Measurements from ENCODE around the gene MAGT1.
"Not testable (repeated sequence)": the region's sequence is repeated elsewhere in the genome, so short reads cannot be mapped to it uniquely, and the experiment has no call there.

The MAGT1 gene

DNA sequence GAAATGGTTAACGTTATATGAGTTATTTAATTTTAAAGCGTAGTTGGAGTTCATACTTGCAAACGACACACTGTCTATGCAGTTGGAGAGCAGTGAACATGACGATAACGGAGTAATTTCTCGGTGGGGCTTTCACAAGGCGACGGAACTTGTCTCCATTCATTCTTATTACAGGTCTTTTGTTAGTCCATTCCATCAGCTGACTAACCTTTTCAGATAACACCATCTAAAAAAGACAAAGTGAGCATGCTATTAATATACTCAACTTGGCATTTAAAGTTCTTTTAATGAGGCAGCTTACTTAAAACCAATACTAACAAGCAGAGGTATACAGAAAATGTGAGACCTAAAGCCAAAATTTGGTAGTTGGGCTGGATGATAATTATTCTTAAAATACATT, 19.9 kb downstream of the MAGT1 start:
- Histone ChIP-seq H3K36me3 (replicated peaks; ENCODE audit: insufficient read depth, low read length) (no peaks in the 10 kb centered on the region), H3K79me2 (ENCODE audit: low read length) (peaks cover 10% of the 10 kb centered on the region), H3K9me3 (replicated peaks; ENCODE audit: insufficient read depth, low read length) (no peaks in the 10 kb centered on the region), H3F3A (ENCODE audit: insufficient read depth, low read length) (no peaks in the 10 kb centered on the region), H3K27ac (ENCODE audit: low read length) (no peak overlapping the region), H3K9ac (ENCODE audit: low read length) (no peak overlapping the region), H3K4me2 (ENCODE audit: low read depth, low read length) (no peak overlapping the region), H3K4me3 (ENCODE audit: low read length) (no peak overlapping the region), H2AFZ (ENCODE audit: low read length) (no peak overlapping the region), H4K20me1 (ENCODE audit: insufficient read depth, low read length) (no peaks in the 10 kb centered on the region), H3K4me1 (ENCODE audit: low read length) (no peaks in the 10 kb centered on the region), H3K27me3 (replicated peaks; ENCODE audit: insufficient read depth, low read length) (no peaks in the 10 kb centered on the region), H3K9me2 (replicated peaks; ENCODE audit: insufficient read depth, low read length) (no peaks in the 10 kb centered on the region)
- TF ChIP-seq, protein P1, sequence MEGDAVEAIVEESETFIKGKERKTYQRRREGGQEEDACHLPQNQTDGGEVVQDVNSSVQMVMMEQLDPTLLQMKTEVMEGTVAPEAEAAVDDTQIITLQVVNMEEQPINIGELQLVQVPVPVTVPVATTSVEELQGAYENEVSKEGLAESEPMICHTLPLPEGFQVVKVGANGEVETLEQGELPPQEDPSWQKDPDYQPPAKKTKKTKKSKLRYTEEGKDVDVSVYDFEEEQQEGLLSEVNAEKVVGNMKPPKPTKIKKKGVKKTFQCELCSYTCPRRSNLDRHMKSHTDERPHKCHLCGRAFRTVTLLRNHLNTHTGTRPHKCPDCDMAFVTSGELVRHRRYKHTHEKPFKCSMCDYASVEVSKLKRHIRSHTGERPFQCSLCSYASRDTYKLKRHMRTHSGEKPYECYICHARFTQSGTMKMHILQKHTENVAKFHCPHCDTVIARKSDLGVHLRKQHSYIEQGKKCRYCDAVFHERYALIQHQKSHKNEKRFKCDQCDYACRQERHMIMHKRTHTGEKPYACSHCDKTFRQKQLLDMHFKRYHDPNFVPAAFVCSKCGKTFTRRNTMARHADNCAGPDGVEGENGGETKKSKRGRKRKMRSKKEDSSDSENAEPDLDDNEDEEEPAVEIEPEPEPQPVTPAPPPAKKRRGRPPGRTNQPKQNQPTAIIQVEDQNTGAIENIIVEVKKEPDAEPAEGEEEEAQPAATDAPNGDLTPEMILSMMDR (IDR thresholded peaks at IDR 0.05; ENCODE audit: low read length) = no peak
- no peak for TF ChIP-seq EZH2phosphoT487 (IDR thresholded peaks at IDR 0.05; ENCODE audit: low read length)
- no peak for TF ChIP-seq EZH2 (optimal IDR thresholded peaks at IDR 0.05; ENCODE audit: low read depth, low read length)
- no peak for DNase-seq

DNA sequence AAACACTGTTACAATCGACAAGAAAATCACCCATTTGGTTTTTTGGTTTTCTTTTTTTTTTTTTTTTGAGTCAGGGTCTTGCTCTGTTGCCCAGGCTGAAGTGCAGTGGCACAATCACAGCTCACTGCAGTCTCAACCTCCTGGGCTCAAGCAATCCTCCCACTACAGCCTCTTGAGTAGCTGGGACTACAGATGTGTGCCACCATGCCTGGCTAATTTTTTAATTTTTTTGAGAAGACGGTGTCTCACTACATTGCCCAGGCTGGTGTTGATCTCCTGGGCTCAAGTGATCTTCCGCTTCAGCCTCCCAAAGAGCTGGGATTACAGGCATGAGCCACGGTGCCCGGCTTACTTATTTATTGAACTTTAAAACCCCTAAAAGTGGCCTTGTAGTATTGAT, 63.7 kb downstream of the MAGT1 start:
- not testable (repeated sequence) for H3K36me3 ChIP-seq (replicated peaks; ENCODE audit: insufficient read depth, low read length); DNase-seq; H3K9me3 ChIP-seq (replicated peaks; ENCODE audit: insufficient read depth, low read length); H4K20me1 ChIP-seq (ENCODE audit: insufficient read depth, low read length); H3F3A ChIP-seq (ENCODE audit: insufficient read depth, low read length); H3K4me1 ChIP-seq (ENCODE audit: low read length); H3K9me2 ChIP-seq (replicated peaks; ENCODE audit: insufficient read depth, low read length); H3K4me2 ChIP-seq (ENCODE audit: low read depth, low read length); H3K79me2 ChIP-seq (ENCODE audit: low read length); H3K27ac ChIP-seq (ENCODE audit: low read length); H2AFZ ChIP-seq (ENCODE audit: low read length); H3K9ac ChIP-seq (ENCODE audit: low read length); H3K27me3 ChIP-seq (replicated peaks; ENCODE audit: insufficient read depth, low read length); H3K4me3 ChIP-seq (ENCODE audit: low read length)

DNA sequence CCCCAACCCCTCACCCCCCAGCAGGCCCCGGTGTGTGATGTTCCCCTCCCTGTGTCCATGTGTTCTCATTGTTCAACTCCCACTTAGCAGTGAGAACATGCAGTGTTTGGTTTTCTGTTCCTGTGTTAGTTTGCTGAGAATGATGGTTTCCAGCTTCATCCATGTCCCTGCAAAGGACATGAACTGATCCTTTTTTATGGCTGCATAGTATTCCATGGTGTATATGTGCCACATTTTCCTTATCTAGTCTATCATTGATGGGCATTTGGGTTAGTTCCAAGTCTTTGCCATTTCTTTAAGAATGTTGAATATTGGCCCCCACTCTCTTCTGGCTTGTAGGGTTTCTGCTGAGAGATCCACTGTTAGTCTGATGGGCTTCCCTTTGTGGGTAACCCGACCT, 73.2 kb downstream of the MAGT1 start:
- H3K4me1 ChIP-seq (ENCODE audit: low read length); DNase-seq: not testable (repeated sequence)

DNA sequence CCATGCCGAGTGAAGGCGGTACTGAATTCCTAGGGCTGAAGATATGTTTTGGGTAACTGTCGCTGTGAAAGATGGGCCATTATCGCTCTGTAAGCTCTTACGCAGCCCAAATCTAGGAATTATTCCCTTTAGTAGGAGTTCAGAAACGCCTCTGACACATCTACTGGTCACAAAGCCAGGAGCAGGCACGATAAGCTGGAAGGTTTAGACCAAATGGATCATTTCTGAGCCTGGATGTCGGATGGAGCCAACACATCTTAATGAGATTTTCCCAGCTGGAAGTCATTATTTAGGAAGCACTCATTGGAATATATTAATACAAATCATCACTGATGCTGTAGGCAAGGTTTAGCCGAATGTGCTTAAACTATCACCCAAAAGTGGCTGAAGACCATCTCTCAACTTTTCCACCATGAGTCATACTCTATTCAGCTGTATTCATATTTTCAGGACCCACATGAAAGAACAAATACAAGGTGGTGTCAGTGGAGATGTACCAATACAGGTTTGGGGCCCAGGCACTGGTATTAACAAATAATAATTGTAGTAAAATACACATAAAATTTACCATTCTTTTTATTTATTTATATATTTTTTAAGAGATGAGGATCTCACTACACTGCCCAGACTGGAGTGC, 75.0 kb downstream of the MAGT1 start:
- H3F3A ChIP-seq (ENCODE audit: insufficient read depth, low read length) = no peaks in the 10 kb centered on the region

More for the DNA sequence above, 73.2 kb downstream of the MAGT1 start:
- H3K27me3 ChIP-seq (replicated peaks; ENCODE audit: insufficient read depth, low read length); H2AFZ ChIP-seq (ENCODE audit: low read length); H3K4me3 ChIP-seq (ENCODE audit: low read length); H3K9me2 ChIP-seq (replicated peaks; ENCODE audit: insufficient read depth, low read length); H3K4me2 ChIP-seq (ENCODE audit: low read depth, low read length); H3K79me2 ChIP-seq (ENCODE audit: low read length); H3F3A ChIP-seq (ENCODE audit: insufficient read depth, low read length); H3K36me3 ChIP-seq (replicated peaks; ENCODE audit: insufficient read depth, low read length); H3K9me3 ChIP-seq (replicated peaks; ENCODE audit: insufficient read depth, low read length); H3K27ac ChIP-seq (ENCODE audit: low read length); H3K9ac ChIP-seq (ENCODE audit: low read length); H4K20me1 ChIP-seq (ENCODE audit: insufficient read depth, low read length): not testable (repeated sequence)

DNA sequence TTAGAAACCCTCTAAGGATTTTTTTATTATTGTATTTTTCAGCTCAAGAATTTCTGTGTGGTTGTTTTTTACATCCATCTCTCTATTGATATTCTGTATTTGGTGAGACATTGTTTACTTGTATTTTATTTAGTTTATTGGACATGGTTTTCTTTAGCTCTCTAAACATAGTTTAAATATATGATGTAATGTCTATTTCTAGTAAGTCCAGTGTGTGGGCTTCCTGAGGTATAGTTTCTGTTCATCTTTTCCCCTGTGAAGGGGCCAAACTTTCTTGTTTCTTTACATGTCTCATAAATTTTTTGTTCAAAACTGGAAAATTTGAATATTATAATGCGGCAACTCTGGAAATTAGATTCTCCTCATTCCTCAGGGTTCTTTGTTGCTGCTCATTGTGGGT, 81.0 kb downstream of the MAGT1 start:
- no peaks in the 10 kb centered on the region for H3K9me2 ChIP-seq (replicated peaks; ENCODE audit: insufficient read depth, low read length)
- no peak for TF ChIP-seq EZH2phosphoT487 (IDR thresholded peaks at IDR 0.05; ENCODE audit: low read length)
- TF ChIP-seq EZH2 (optimal IDR thresholded peaks at IDR 0.05; ENCODE audit: low read depth, low read length) = no peak
- TF ChIP-seq, protein P1 (IDR thresholded peaks at IDR 0.05; ENCODE audit: low read length) = no peak

More for the DNA sequence above, 75.0 kb downstream of the MAGT1 start:
- no peaks in the 10 kb centered on the region for H3K36me3 ChIP-seq (replicated peaks; ENCODE audit: insufficient read depth, low read length)
- H3K4me1 ChIP-seq (ENCODE audit: low read length) = peaks cover 5% of the 10 kb centered on the region; the same call in 1 of the 2 replicates
- no peaks in the 10 kb centered on the region for H3K27me3 ChIP-seq (replicated peaks; ENCODE audit: insufficient read depth, low read length)
- no peaks in the 10 kb centered on the region for H3K79me2 ChIP-seq (ENCODE audit: low read length)
- TF ChIP-seq EZH2 (optimal IDR thresholded peaks at IDR 0.05; ENCODE audit: low read depth, low read length) = no peak
- H3K9ac ChIP-seq (ENCODE audit: low read length) = no peak overlapping the region
- H3K4me2 ChIP-seq (ENCODE audit: low read depth, low read length) = no peak overlapping the region
- no peaks in the 10 kb centered on the region for H3K9me2 ChIP-seq (replicated peaks; ENCODE audit: insufficient read depth, low read length)
- no peaks in the 10 kb centered on the region for H3K9me3 ChIP-seq (replicated peaks; ENCODE audit: insufficient read depth, low read length)
- H3K27ac ChIP-seq (ENCODE audit: low read length) = no peak overlapping the region
- H4K20me1 ChIP-seq (ENCODE audit: insufficient read depth, low read length) = no peaks in the 10 kb centered on the region
- DNase-seq = no peak
- no peak overlapping the region for H2AFZ ChIP-seq (ENCODE audit: low read length)
- H3K4me3 ChIP-seq (ENCODE audit: low read length) = no peak overlapping the region

More for the DNA sequence above, 81.0 kb downstream of the MAGT1 start:
- Histone ChIP-seq H3K27me3 (replicated peaks; ENCODE audit: insufficient read depth, low read length) (no peaks in the 10 kb centered on the region), H2AFZ (ENCODE audit: low read length) (no peak overlapping the region), H3K9me3 (replicated peaks; ENCODE audit: insufficient read depth, low read length) (no peaks in the 10 kb centered on the region), H3K36me3 (replicated peaks; ENCODE audit: insufficient read depth, low read length) (no peaks in the 10 kb centered on the region), H3K9ac (ENCODE audit: low read length) (no peak overlapping the region), H3K79me2 (ENCODE audit: low read length) (no peaks in the 10 kb centered on the region), H3F3A (ENCODE audit: insufficient read depth, low read length) (no peaks in the 10 kb centered on the region), H4K20me1 (ENCODE audit: insufficient read depth, low read length) (no peaks in the 10 kb centered on the region), H3K4me3 (ENCODE audit: low read length) (no peak overlapping the region), H3K4me2 (ENCODE audit: low read depth, low read length) (peak overlapping the region; percentile 37; the same call in 1 of the 2 replicates), H3K27ac (ENCODE audit: low read length) (peak overlapping the region; percentile 10; the same call in 1 of the 2 replicates), H3K4me1 (ENCODE audit: low read length) (peaks cover 18% of the 10 kb centered on the region)
- peak; percentile 14 for DNase-seq

All from MM.1S (cell line).